ENCODE results near the gene SLC7A9. TPM values are rescaled to one million over a fixed set of nuclear protein-coding genes. Genes with fewer than 3 reads are reported as not detected.

The SLC7A9 gene
- total RNA-seq, 4 donors from 2014 or later = 0.44 TPM; not detected in 3

- Histone ChIP-seq H3K9me3 (no peaks in the 10 kb centered on the region), H3K4me1 (no peaks in the 10 kb centered on the region), H3K27me3 (peaks cover 0 to 3% (median 0%) of the 10 kb centered on the region in 3 donors), H3K36me3 (no peaks in the 10 kb centered on the region), H3K27ac (no peak overlapping the region), H3K4me3 (no peak overlapping the region)
- DNase-seq (no peak), ATAC-seq (no peak)
- in situ Hi-C loops (cut with MboI; ENCODE audit: low sequenced_read_pairs in 4 of 4) = no loop called here
- TF ChIP-seq CTCF (IDR thresholded peaks at IDR 0.05 in 4 of 5, conservative IDR thresholded peaks at IDR 0.05 in 1 of 5) (no peak), POLR2A (IDR thresholded peaks at IDR 0.05) (no peak)
- intact Hi-C loops (cut with DNase I; ENCODE audit: low total_unique reads) = no loop called here
Measured at GRCh38 chr19:32810452-32810851, 59.1 kb downstream of the SLC7A9 start.

GRCh38 chr19:32809754-32810153, 59.8 kb downstream of the SLC7A9 start:
- no peak for TF ChIP-seq POLR2A (IDR thresholded peaks at IDR 0.05)
- no peak for TF ChIP-seq CTCF (IDR thresholded peaks at IDR 0.05 in 4 of 5, conservative IDR thresholded peaks at IDR 0.05 in 1 of 5)
- ATAC-seq (no peak), DNase-seq (no peak)
- Histone ChIP-seq H3K4me1 (no peaks in the 10 kb centered on the region), H3K27ac (no peak overlapping the region), H3K27me3 (peaks cover 0 to 3% (median 0%) of the 10 kb centered on the region in 3 donors), H3K36me3 (no peaks in the 10 kb centered on the region), H3K4me3 (no peak overlapping the region), H3K9me3 (no peaks in the 10 kb centered on the region)
- intact Hi-C loops (cut with DNase I; ENCODE audit: low total_unique reads) = no loop called here
- in situ Hi-C loops (cut with MboI; ENCODE audit: low sequenced_read_pairs in 4 of 4) = no loop called here

DNA sequence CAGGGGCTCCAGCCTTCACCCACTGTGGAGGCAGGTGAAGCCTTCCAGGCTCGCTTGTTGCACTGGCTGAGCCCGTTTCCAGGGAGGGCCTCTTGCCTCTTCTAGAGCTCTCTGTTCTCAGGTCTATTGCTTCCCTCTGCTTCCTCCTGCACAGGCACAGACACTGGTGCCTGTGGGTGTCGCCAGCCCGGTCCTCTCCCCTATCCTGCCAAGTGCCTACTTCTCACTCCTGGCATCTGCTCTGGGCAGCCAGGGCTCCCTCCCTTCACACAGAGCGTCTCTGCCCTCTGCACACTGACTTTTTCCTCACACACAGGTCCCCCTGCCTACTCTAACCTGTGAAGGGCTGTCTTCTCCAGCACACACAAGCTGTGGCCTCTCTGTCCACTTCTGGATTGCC, 60.3 kb downstream of the SLC7A9 start:
- Histone ChIP-seq H3K9me3 (no peaks in the 10 kb centered on the region), H3K4me1 (no peaks in the 10 kb centered on the region), H3K27ac (no peak overlapping the region), H3K27me3 (peaks cover 0 to 3% (median 0%) of the 10 kb centered on the region in 3 donors), H3K36me3 (no peaks in the 10 kb centered on the region), H3K4me3 (no peak overlapping the region)
- TF ChIP-seq POLR2A (IDR thresholded peaks at IDR 0.05) (no peak), CTCF (IDR thresholded peaks at IDR 0.05 in 4 of 5, conservative IDR thresholded peaks at IDR 0.05 in 1 of 5) (no peak)
- in situ Hi-C loops (cut with MboI; ENCODE audit: low sequenced_read_pairs in 4 of 4) = no loop called here
- DNase-seq = no peak
- intact Hi-C loops (cut with DNase I; ENCODE audit: low total_unique reads) = no loop called here
- no peak for ATAC-seq

DNA sequence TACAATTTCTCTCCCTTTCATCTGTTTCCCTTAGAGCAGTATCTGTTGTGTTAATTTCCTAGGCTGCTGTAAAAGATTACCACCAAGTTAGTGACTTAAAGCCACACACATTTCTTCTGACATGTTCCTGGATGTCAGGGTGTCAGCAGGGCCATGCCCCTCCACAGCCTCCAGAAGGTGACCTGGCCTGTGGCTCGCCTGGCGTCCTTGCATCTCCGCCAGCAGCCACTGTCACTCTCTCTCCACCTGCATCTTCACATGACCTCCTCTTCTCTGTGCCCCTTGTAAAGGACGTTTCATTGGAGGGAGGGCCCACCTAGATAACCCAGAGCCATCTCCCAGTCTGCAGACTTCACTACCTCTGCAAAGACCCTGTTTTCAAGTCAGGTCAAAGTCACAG, 61.3 kb downstream of the SLC7A9 start:
- H3K4me1 ChIP-seq = no peaks in the 10 kb centered on the region
- no peak overlapping the region for H3K27ac ChIP-seq
- in situ Hi-C loops (cut with MboI; ENCODE audit: low sequenced_read_pairs in 4 of 4) = no loop called here
- DNase-seq (no peak), ATAC-seq (no peak)
- H3K36me3 ChIP-seq = no peaks in the 10 kb centered on the region
- H3K27me3 ChIP-seq = peaks cover 0 to 3% (median 0%) of the 10 kb centered on the region in 3 donors
- H3K4me3 ChIP-seq = no peak overlapping the region
- no peaks in the 10 kb centered on the region for H3K9me3 ChIP-seq
- TF ChIP-seq CTCF (IDR thresholded peaks at IDR 0.05 in 4 of 5, conservative IDR thresholded peaks at IDR 0.05 in 1 of 5) (no peak), POLR2A (IDR thresholded peaks at IDR 0.05) (no peak)
- intact Hi-C loops (cut with DNase I; ENCODE audit: low total_unique reads) = no loop called here

DNA sequence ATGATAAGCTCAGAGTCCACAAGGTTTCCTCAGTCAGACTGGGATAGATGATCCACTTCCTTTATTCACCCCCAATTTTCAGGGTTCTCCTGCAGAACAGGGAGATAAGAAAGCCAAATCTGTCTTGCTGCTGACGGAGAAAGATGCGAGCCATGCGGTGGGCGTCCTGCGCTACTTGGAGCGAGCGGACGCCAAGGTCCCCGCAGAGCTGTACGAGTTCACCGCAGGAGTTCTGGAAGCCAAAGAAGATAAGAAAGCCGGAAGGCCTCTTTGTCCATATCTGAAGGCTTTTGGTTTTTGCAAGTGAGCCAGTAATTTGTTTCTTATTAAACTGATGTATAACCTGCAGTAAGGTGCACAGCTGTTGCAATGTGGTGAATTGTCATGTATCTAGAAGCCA, 66.7 kb downstream of the SLC7A9 start:
- intact Hi-C loops (cut with DNase I; ENCODE audit: low total_unique reads) (no loop called here), in situ Hi-C loops (cut with MboI; ENCODE audit: low sequenced_read_pairs in 4 of 4) (no loop called here)
- H3K4me1 ChIP-seq = no peaks in the 10 kb centered on the region
- no peak overlapping the region for H3K4me3 ChIP-seq
- no peak for ATAC-seq
- H3K36me3 ChIP-seq = no peaks in the 10 kb centered on the region
- no peaks in the 10 kb centered on the region for H3K27me3 ChIP-seq
- no peak for TF ChIP-seq POLR2A (IDR thresholded peaks at IDR 0.05)
- TF ChIP-seq CTCF (IDR thresholded peaks at IDR 0.05 in 4 of 5, conservative IDR thresholded peaks at IDR 0.05 in 1 of 5) = no peak
- DNase-seq = no peak
- H3K27ac ChIP-seq = no peak overlapping the region
- no peaks in the 10 kb centered on the region for H3K9me3 ChIP-seq

Measured in gastrocnemius medialis (tissue), 4 donors.